ENCODE results near the gene ZNF93. TPM values are rescaled to one million over a fixed set of nuclear protein-coding genes. Genes with fewer than 3 reads are reported as not detected.
"Not testable (repeated sequence)": the region's sequence is repeated elsewhere in the genome, so short reads cannot be mapped to it uniquely, and the experiment has no call there.

Gene ZNF93
- total RNA-seq, 2 donors from 2014 or later, result 3.9 to 4.9 TPM

GRCh38 chr19:19948800-19949199 is 48.1 kb downstream of the ZNF93 start:
- H3K36me3 ChIP-seq, result no peaks in the 10 kb centered on the region
- TF ChIP-seq CTCF (IDR thresholded peaks at IDR 0.05), result no peak
- H3K9ac ChIP-seq (ENCODE audit: low read depth in 2 of 2, low read length in 2 of 2), result no peak overlapping the region
- intact Hi-C loops (cut with DNase I), result no loop called here
- no peaks in the 10 kb centered on the region for H3K27me3 ChIP-seq
- no peak overlapping the region for H3K4me3 ChIP-seq
- no peaks in the 10 kb centered on the region for H3K9me3 ChIP-seq
- H3K4me1 ChIP-seq, result no peaks in the 10 kb centered on the region
- DNase-seq, result no peak
- H3K27ac ChIP-seq, result no peak overlapping the region

- intact Hi-C loops (cut with DNase I), result loop anchor here (5.0 kb wide), 1 partner anchor 423 kb away; no protein-coding TSS in a partner anchor
- no peaks in the 10 kb centered on the region for H3K9me3 ChIP-seq
- no peak overlapping the region for H3K27ac ChIP-seq
- no peak for DNase-seq
- no peak overlapping the region for H3K9ac ChIP-seq (ENCODE audit: low read depth in 2 of 2, low read length in 2 of 2)
- no peaks in the 10 kb centered on the region for H3K27me3 ChIP-seq
- no peaks in the 10 kb centered on the region for H3K36me3 ChIP-seq
- H3K4me1 ChIP-seq, result no peaks in the 10 kb centered on the region
- no peak for TF ChIP-seq CTCF (IDR thresholded peaks at IDR 0.05)
- H3K4me3 ChIP-seq, result no peak overlapping the region
Measured at GRCh38 chr19:19955208-19955607, 54.5 kb downstream of the ZNF93 start.

- H3K27me3 ChIP-seq, result no peaks in the 10 kb centered on the region
- H3K4me3 ChIP-seq, result no peak overlapping the region
- DNase-seq, result no peak
- no peak overlapping the region for H3K27ac ChIP-seq
- H3K4me1 ChIP-seq, result no peaks in the 10 kb centered on the region
- intact Hi-C loops (cut with DNase I), result loop anchor here (5.0 kb wide), 1 partner anchor 424 kb away; no protein-coding TSS in a partner anchor
- no peaks in the 10 kb centered on the region for H3K9me3 ChIP-seq
- no peak overlapping the region for H3K9ac ChIP-seq (ENCODE audit: low read depth in 2 of 2, low read length in 2 of 2)
- TF ChIP-seq CTCF (IDR thresholded peaks at IDR 0.05), result no peak
- H3K36me3 ChIP-seq, result no peaks in the 10 kb centered on the region
Measured at GRCh38 chr19:19956434-19957075, 55.8 kb downstream of the ZNF93 start.

- H3K36me3 ChIP-seq; DNase-seq; H3K27me3 ChIP-seq; H3K4me1 ChIP-seq; H3K27ac ChIP-seq; H3K9me3 ChIP-seq; H3K4me3 ChIP-seq; H3K9ac ChIP-seq (ENCODE audit: low read depth in 2 of 2, low read length in 2 of 2): not testable (repeated sequence)
- intact Hi-C loops (cut with DNase I), result loop anchor here (5.0 kb wide), 1 partner anchor 425 kb away; no protein-coding TSS in a partner anchor
Measured at GRCh38 chr19:19957766-19958165, 57.0 kb downstream of the ZNF93 start.

- not testable (repeated sequence) for H3K9ac ChIP-seq (ENCODE audit: low read depth in 2 of 2, low read length in 2 of 2)
Measured at GRCh38 chr19:19959151-19959799, 58.5 kb downstream of the ZNF93 start.

More at GRCh38 chr19:19959151-19959799, 58.5 kb downstream of the ZNF93 start:
- not testable (repeated sequence) for H3K4me3 ChIP-seq, H3K27me3 ChIP-seq, H3K9me3 ChIP-seq, H3K4me1 ChIP-seq, H3K27ac ChIP-seq, H3K36me3 ChIP-seq
- intact Hi-C loops (cut with DNase I), result loop anchor here (5.0 kb wide), 1 partner anchor 427 kb away; no protein-coding TSS in a partner anchor
- peak; percentile 73 for TF ChIP-seq CTCF (IDR thresholded peaks at IDR 0.05)
- peak; percentile 75 for DNase-seq

All from colonic mucosa (tissue), 4 donors.